ENCODE results near the gene CCDC50.

GRCh38 chr3:191417457-191417729 is 88.2 kb downstream of the CCDC50 start:
- TF ChIP-seq CTCF (IDR thresholded peaks at IDR 0.05; ENCODE audit: borderline replicate concordance, extremely low read depth, low read length, poor library complexity, severe bottlenecking) (no peak), EZH2 (IDR thresholded peaks at IDR 0.05; ENCODE audit: borderline replicate concordance, low read depth, low read length, severe bottlenecking) (no peak)
